HepG2 (cell line): Measurements from ENCODE around the gene TMEM222. TPM values are rescaled to one million over a fixed set of nuclear protein-coding genes. Genes with fewer than 3 reads are reported as not detected.

Source experiments
- ATAC-seq: fragments of 200-7000 bp; cut with Tn5 transposase; 3 replicates; pipeline ENCODE4 v1.9.1; 2020; ENCODE audit warnings: mild to moderate bottlenecking, moderate library complexity
- BruUV-seq: library from RNA; stranded (reverse); fragments of 400-500 nt; replicated peaks from 2 replicates; lab custom pipeline; 2021; lab: Mats Ljungman, UMichigan
- CTCF ChIA-PET: fragments of 300-600 bp; formaldehyde crosslinking; extraction: SDS; loops from one replicate; lab custom pipeline; 2021; ENCODE audit warnings: low total read pairs, inconsistent platforms, low intra/inter-chr PET ratio; lab: Yijun Ruan, JAX
- POLR2A ChIA-PET: fragments of 350-600 bp; sonication (Branson Sonifier 250); formaldehyde crosslinking; loops from one replicate; lab custom pipeline; 2020; ENCODE audit warnings: antibody characterized with exemption, inconsistent platforms; lab: Yijun Ruan, JAX
- DNase-seq: peaks from one replicate; pipeline ENCODE4 v3.0.0-alpha.2; 2015; ENCODE audit warnings: low spot score
- FAIRE-seq: peaks from 3 replicates; lab custom pipeline; 2011; peaks lifted over from hg19 to GRCh38; lab: Jason Lieb, UNC
- H2AFZ ChIP-seq: one replicate; pipeline ENCODE4 v1.6.1; 2011; ENCODE audit warnings: low read length, inconsistent platforms
- H3K27ac ChIP-seq: fragments of 300-600 bp; 3 replicates; pipeline ENCODE4 v1.8.0; 2011; ENCODE audit warnings: mixed run types, mild to moderate bottlenecking, mixed read lengths, low read length, inconsistent platforms; ENCODE audit not compliant: insufficient read depth; ENCODE audit errors: extremely low read length
- H3K27me3 ChIP-seq, 2 experiments: fragments of 200-600 bp in 1 of 2; 2 replicates in 1 of 2; 3 replicates in 1 of 2; pipeline versions ENCODE4 v1.6.0 to v1.8.0; 2011; ENCODE audit warnings: low read length in 2 of 2, mild to moderate bottlenecking in 2 of 2, moderate library complexity in 2 of 2, inconsistent platforms in 1 of 2; ENCODE audit not compliant: insufficient read depth in 2 of 2, control insufficient read depth in 1 of 2
- H3K36me3 ChIP-seq, 2 experiments: fragments of 200-600 bp in 1 of 2; replicated peaks in 1 of 2; 2 replicates in 1 of 2; 3 replicates in 1 of 2; pipeline versions ENCODE4 v1.5.1 to v1.8.0; 2011; ENCODE audit warnings: low read length in 2 of 2, inconsistent platforms in 1 of 2; ENCODE audit not compliant: insufficient read depth in 2 of 2, control insufficient read depth in 1 of 2
- H3K4me1 ChIP-seq: 2 replicates; pipeline ENCODE4 v1.5.1; 2012; ENCODE audit warnings: low read length, inconsistent platforms; ENCODE audit not compliant: insufficient read depth
- H3K4me2 ChIP-seq: 2 replicates; pipeline ENCODE4 v1.6.0; 2011; ENCODE audit warnings: low read depth, low read length, inconsistent platforms
- H3K4me3 ChIP-seq, 3 experiments: fragments of 200-600 bp in 1 of 3; sonication (generic), shearing (Covaris generic) in 1 of 3; replicated peaks in 1 of 3; 2 replicates each; pipeline ENCODE4 v1.5.1; 2011 to 2016; ENCODE audit warnings: low read length in 3 of 3, inconsistent platforms in 2 of 3, low read depth in 2 of 3, mild to moderate bottlenecking in 2 of 3, control low read depth in 1 of 3, mixed read lengths in 1 of 3; ENCODE audit not compliant: insufficient read depth in 1 of 3
- H3K79me2 ChIP-seq: one replicate; pipeline ENCODE4 v1.6.1; 2011; ENCODE audit warnings: low read length, inconsistent platforms; ENCODE audit not compliant: insufficient read depth
- H3K9ac ChIP-seq: 2 replicates; pipeline ENCODE4 v1.6.0; 2011; ENCODE audit warnings: mild to moderate bottlenecking, low read depth, low read length, inconsistent platforms; ENCODE audit not compliant: insufficient read depth
- H3K9me3 ChIP-seq: 2 replicates; pipeline ENCODE4 v1.5.1; 2012; ENCODE audit warnings: mild to moderate bottlenecking, low read length
- H4K20me1 ChIP-seq: 2 replicates; pipeline ENCODE4 v1.6.0; 2011; ENCODE audit warnings: inconsistent platforms, mild to moderate bottlenecking, low read length, moderate library complexity; ENCODE audit not compliant: insufficient read depth
- ASH2L ChIP-seq: fragments of 300-600, 200-600 bp; sonication (generic); IDR thresholded peaks from 2 replicates; pipeline ENCODE4 v1.7.0; 2017; ENCODE audit warnings: low read depth, mild to moderate bottlenecking, moderate library complexity, mixed read lengths, low read length; ENCODE audit not compliant: insufficient read length
- FOXM1 ChIP-seq: sonication (generic); formaldehyde crosslinking; IDR thresholded peaks from 2 replicates; pipeline ENCODE4 v1.5.0; 2020; ENCODE audit warnings: missing genetic modification reagents
- HMGXB3 ChIP-seq: sonication (generic); formaldehyde crosslinking; IDR thresholded peaks from 2 replicates; pipeline ENCODE4 v1.4.0; 2020; ENCODE audit warnings: missing genetic modification reagents, borderline replicate concordance
- MXI1 ChIP-seq: IDR thresholded peaks from 3 replicates; pipeline ENCODE4 v1.6.1; 2012; ENCODE audit warnings: low read depth, low read length, inconsistent platforms, borderline replicate concordance
- MYC ChIP-seq: sonication (generic); formaldehyde crosslinking; IDR thresholded peaks from 2 replicates; pipeline ENCODE4 v1.9.0; 2021; ENCODE audit warnings: missing genetic modification reagents, borderline replicate concordance
- ZC3H4 ChIP-seq: sonication (generic); formaldehyde crosslinking; IDR thresholded peaks from 2 replicates; pipeline ENCODE4 v1.4.0; 2020; ENCODE audit warnings: missing genetic modification reagents, borderline replicate concordance
- ZNF777 ChIP-seq: sonication (generic); formaldehyde crosslinking; IDR thresholded peaks from 2 replicates; pipeline ENCODE4 v1.4.0; 2020; ENCODE audit warnings: missing genetic modification reagents
- WGBS: methylation state at CpG from one replicate; pipeline ENCODE4 v1.1.6; 2017; ENCODE audit warnings: low lambda C conversion rate; 5-methylcytosine and 5-hydroxymethylcytosine counted together
- in situ Hi-C: cut with HindIII; loops from 2 replicates; pipeline ENCODE4 v1.10.0; 2017; ENCODE audit warnings: low pct_unique_long_range_greater_than_20kb; ENCODE audit not compliant: extremely low pct_ligation_motif_present
- intact Hi-C: fragments of 100-400 bp; cut with micrococcal nuclease; formaldehyde crosslinking; loops from one replicate; pipeline ENCODE4 v1.10.0; 2022; ENCODE audit not compliant: unreplicated experiment
- polyA plus RNA-seq, 8 experiments: library from polyadenylated mRNA; depleted of rRNA in 3 of 8; stranded (reverse) in 7 of 8; unstranded in 1 of 8; fragments of >200 nt; fragmentation: Illumina TruSeq in 4 of 8; extraction: Trizol in 4 of 8; gene quantifications; 2 replicates each; pipeline versions ENCODE4 v1.2.1 to v1.2.3, GENCODE V29; 2011 to 2016; ENCODE audit warnings: low read depth in 4 of 8, missing spikeins in 1 of 8, mixed read lengths in 1 of 8; ENCODE audit not compliant: insufficient read depth in 1 of 8
- total RNA-seq, 5 experiments: library from RNA; depleted of rRNA; stranded (reverse); fragments of >200 nt; fragmentation: Illumina TruSeq; extraction: Trizol; gene quantifications; 2 replicates each; pipeline ENCODE4 v1.2.3, GENCODE V29; 2016; ENCODE audit warnings: low read depth in 1 of 5

TMEM222 gene
- total and polyA plus RNA-seq, 2 of the 13 experiments (the other 11 are each of a cell fraction or from before 2014, with no cell fraction given), result 22.7 to 29.6 TPM

- DNase-seq, result no peak
- TF ChIP-seq FOXM1 (CRISPR knock-in tag) (no peak), ZC3H4 (CRISPR knock-in tag) (no peak), HMGXB3 (no peak), ASH2L (no peak), ZNF777 (CRISPR knock-in tag) (no peak), MXI1 (no peak), MYC (CRISPR knock-in tag) (no peak)
- H3K9me3 ChIP-seq, result no peaks in the 10 kb centered on the region
- in situ Hi-C loops, result no loop called here
- no peaks in the 10 kb centered on the region for H4K20me1 ChIP-seq
- H3K27me3 ChIP-seq, result no peaks in the 10 kb centered on the region
- FAIRE-seq, result no peak
- no peak overlapping the region for H3K4me3 ChIP-seq
- no peak for ATAC-seq
- H3K36me3 ChIP-seq, result peaks cover 16 to 38% of the 10 kb centered on the region in 2 experiments
- WGBS, result 98% methylated on average over 5 of the region's 5 CpGs
- no peak overlapping the region for H3K4me2 ChIP-seq
- intact Hi-C loops, result no loop called here
- H3K9ac ChIP-seq, result no peak overlapping the region
- no peak overlapping the region for H3K27ac ChIP-seq
- H3K4me1 ChIP-seq, result peaks cover 11% of the 10 kb centered on the region
- H3K79me2 ChIP-seq, result no peaks in the 10 kb centered on the region
- CTCF ChIA-PET, result no interaction called here
- H2AFZ ChIP-seq, result no peak overlapping the region
- no TSS peak for BruUV-seq
- POLR2A ChIA-PET, result interaction anchor here (1.9 kb wide), 1 partner anchor 14 kb away, joined by 4 read pairs; no protein-coding TSS in a partner anchor
These were observed 14.8 kb downstream of the TMEM222 start for GRCh38 chr1:27336756-27337155.
